HG02943 (cell line): ENCODE measurements around the gene DNAH10.

Source experiments
- ATAC-seq: cut with Tn5 transposase; IDR thresholded peaks from one replicate; pipeline ENCODE4 v1.9.1; 2021; ENCODE audit warnings: mild to moderate bottlenecking, low read depth, moderate library complexity; ENCODE audit not compliant: unreplicated experiment

DNAH10 gene

GRCh38 chr12:123923927-123924326, 161.8 kb downstream of the DNAH10 start:
- ATAC-seq: no peak

GRCh38 chr12:123924539-123924938, 162.4 kb downstream of the DNAH10 start:
- ATAC-seq: no peak

- ATAC-seq: no peak
Observed at GRCh38 chr12:123928274-123928865, 166.3 kb downstream of the DNAH10 start.

- ATAC-seq: no peak
Observed at GRCh38 chr12:123928897-123929296, 166.8 kb downstream of the DNAH10 start.

- ATAC-seq: no peak
Observed at GRCh38 chr12:123929946-123930583, 168.0 kb downstream of the DNAH10 start.

GRCh38 chr12:123931686-123932321, 169.7 kb downstream of the DNAH10 start:
- ATAC-seq: no peak

GRCh38 chr12:123933214-123933613, 171.1 kb downstream of the DNAH10 start:
- no peak for ATAC-seq

GRCh38 chr12:123934016-123934620, 172.0 kb downstream of the DNAH10 start:
- ATAC-seq: no peak

GRCh38 chr12:123934829-123935228, 172.7 kb downstream of the DNAH10 start:
- ATAC-seq: no peak

GRCh38 chr12:123935956-123936355, 173.9 kb downstream of the DNAH10 start:
- no peak for ATAC-seq

- ATAC-seq: no peak
Observed at GRCh38 chr12:123936471-123936870, 174.4 kb downstream of the DNAH10 start.

- no peak for ATAC-seq
Observed at GRCh38 chr12:123936956-123937706, 175.0 kb downstream of the DNAH10 start.

- ATAC-seq: no peak
Observed at GRCh38 chr12:123937707-123938591, 175.8 kb downstream of the DNAH10 start.

GRCh38 chr12:123938679-123939480, 176.8 kb downstream of the DNAH10 start:
- no peak for ATAC-seq

- ATAC-seq: no peak
Observed at GRCh38 chr12:123939716-123940626, 177.9 kb downstream of the DNAH10 start.

GRCh38 chr12:123940627-123940966, 178.5 kb downstream of the DNAH10 start:
- ATAC-seq: no peak

- ATAC-seq: no peak
Observed at GRCh38 chr12:123941000-123941399, 178.9 kb downstream of the DNAH10 start.

- no peak for ATAC-seq
Observed at GRCh38 chr12:123941624-123942237, 179.6 kb downstream of the DNAH10 start.
